D721Med (cell line): Measurements from ENCODE around the gene CERT1.

Experiments used
- DNase-seq: peaks from one replicate; pipeline ENCODE4 v3.0.0; 2011; ENCODE audit warnings: low spot score; ENCODE audit not compliant: insufficient read length
- FAIRE-seq: peaks from 2 replicates; lab custom pipeline; 2011; peaks lifted over from hg19 to GRCh38; lab: Jason Lieb, UNC
- CTCF ChIP-seq: IDR thresholded peaks from 2 replicates; pipeline ENCODE4 v1.5.1; 2012; ENCODE audit warnings: mild to moderate bottlenecking, control low read depth; ENCODE audit not compliant: insufficient read depth; ENCODE audit errors: missing control alignments

The CERT1 gene

DNA sequence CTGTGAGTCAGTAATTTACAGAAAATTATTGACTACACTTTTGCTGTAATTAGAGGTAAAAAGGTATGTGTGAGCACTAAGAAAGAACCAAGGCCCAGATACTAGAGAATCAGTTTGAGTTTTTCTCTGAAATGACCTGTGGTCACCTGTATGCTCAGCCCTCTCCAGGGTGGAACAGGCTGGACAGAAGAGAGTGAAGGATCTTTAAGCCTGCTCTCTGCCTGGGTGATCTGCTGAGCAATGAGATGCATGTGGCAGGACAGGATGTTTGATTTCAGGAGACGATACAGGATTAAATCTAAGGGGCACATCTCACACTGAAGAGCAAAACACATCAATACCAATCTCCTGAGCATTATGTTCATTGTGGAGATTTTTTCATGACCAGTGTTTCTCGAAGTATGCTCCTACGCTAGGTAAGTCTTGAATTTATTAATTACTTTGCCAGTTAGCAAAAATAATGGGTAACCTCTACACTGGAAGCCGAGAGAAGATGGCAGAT is 148.9 kb downstream of the CERT1 start:
- no peak for FAIRE-seq
- no peak for TF ChIP-seq CTCF
- no peak for DNase-seq

GRCh38 chr5:75361310-75361709 is 150.1 kb downstream of the CERT1 start:
- DNase-seq (no peak), FAIRE-seq (no peak)
- TF ChIP-seq CTCF, result no peak

DNA sequence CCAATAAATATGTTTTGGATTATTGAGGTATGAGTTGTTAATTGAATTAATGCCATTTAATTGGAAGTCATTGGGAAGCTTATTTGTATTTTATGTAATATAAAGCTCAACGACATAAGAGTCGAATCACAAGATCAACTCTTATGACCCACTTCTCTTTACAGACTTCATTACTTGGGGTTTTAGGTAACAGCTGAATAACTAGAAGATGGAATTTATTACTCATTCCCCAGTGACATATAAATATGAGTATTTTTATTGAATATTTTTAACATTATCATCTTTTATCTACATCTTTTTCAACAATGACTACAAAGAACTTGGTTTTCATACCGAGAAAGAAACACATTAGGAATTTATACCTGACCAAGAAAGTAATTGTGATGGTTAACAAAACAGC is 153.3 kb downstream of the CERT1 start:
- TF ChIP-seq CTCF, result no peak
- DNase-seq (no peak), FAIRE-seq (no peak)

DNA sequence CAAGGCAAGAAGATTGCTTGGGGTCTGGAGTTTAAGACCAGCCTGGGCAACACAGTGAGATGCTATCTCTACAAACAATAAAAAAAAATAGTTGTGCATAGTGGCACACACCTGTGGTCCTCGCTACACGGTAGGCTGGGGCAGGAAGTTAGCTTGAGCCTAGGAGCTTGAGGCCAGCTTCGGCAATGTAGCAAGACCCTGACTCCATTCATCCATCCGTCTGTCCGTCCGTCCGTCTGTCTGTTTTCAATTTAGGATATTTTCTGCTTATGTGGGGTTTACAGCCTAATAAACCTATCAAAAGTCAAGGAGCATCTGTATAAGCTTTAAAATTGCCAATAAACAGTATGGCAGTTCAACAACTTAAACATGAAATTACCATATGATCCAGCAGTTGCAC is 154.7 kb downstream of the CERT1 start:
- no peak for FAIRE-seq
- TF ChIP-seq CTCF, result no peak
- no peak for DNase-seq

- FAIRE-seq, result no peak
- TF ChIP-seq CTCF, result no peak
- no peak for DNase-seq
These were observed 156.2 kb downstream of the CERT1 start for GRCh38 chr5:75355236-75355635.

- no peak for DNase-seq
- FAIRE-seq, result peak; percentile 72
- no peak for TF ChIP-seq CTCF
These were observed 160.1 kb downstream of the CERT1 start for GRCh38 chr5:75351139-75351926.

- DNase-seq (no peak), FAIRE-seq (peak; percentile 66)
- TF ChIP-seq CTCF, result no peak
These were observed 161.8 kb downstream of the CERT1 start for GRCh38 chr5:75349663-75350062.
